NCI-H128 (cell line): ENCODE results near the gene CPED1.
"Not testable (repeated sequence)": the region's sequence is repeated elsewhere in the genome, so short reads cannot be mapped to it uniquely, and the experiment has no call there.

Source experiments
- DNase-seq: peaks from one replicate; lab custom pipeline; 2025; ENCODE audit not compliant: unreplicated experiment; lab: John Stamatoyannopoulos, UW

Gene CPED1

GRCh38 chr7:121083790-121084251 is 95.3 kb downstream of the CPED1 start:
- DNase-seq = no peak

DNA sequence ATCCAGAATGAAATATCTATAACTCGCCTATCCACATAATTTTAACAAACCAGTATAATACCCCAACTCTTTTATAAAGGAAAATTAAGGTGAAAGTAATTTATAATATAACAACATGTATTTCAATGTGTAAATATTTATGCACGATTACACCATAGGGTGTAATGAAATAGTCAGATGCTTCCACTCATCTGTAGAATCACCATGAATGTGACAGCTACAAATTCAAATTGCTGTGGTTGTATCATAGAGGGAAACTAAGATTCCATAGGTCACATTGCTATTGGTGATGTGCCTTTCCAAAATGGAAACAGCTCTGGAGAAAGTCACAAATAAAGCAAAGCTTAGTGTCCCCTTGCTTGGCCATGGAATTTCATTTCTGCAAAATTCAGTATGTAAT is 95.7 kb downstream of the CPED1 start:
- DNase-seq = no peak

GRCh38 chr7:121084748-121085336 is 96.3 kb downstream of the CPED1 start:
- no peak for DNase-seq

GRCh38 chr7:121085922-121086321 is 97.4 kb downstream of the CPED1 start:
- no peak for DNase-seq

GRCh38 chr7:121088870-121089269 is 100.4 kb downstream of the CPED1 start:
- no peak for DNase-seq

GRCh38 chr7:121094829-121095228 is 106.3 kb downstream of the CPED1 start:
- no peak for DNase-seq

GRCh38 chr7:121097577-121097976 is 109.1 kb downstream of the CPED1 start:
- DNase-seq = no peak

DNA sequence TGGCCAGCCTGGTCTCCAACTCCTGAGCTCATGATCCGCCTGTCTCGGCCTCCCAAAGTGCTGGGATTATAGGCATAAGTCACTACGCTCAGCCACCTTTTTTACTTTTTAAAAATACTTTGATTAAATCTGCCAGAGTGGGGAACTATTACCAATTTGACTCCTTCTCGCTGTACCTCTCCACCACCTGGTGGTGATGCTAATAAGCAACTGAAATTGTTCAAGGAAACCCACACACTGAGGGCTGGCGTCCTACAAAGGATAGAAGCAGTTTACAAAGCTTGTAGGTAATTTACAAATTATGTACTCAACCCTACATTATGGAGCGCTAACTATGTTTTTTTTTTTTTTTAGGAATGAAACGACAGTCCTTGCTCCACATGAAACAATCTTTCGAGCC is 111.1 kb downstream of the CPED1 start:
- no peak for DNase-seq

GRCh38 chr7:121101083-121101482 is 112.6 kb downstream of the CPED1 start:
- DNase-seq = no peak

DNA sequence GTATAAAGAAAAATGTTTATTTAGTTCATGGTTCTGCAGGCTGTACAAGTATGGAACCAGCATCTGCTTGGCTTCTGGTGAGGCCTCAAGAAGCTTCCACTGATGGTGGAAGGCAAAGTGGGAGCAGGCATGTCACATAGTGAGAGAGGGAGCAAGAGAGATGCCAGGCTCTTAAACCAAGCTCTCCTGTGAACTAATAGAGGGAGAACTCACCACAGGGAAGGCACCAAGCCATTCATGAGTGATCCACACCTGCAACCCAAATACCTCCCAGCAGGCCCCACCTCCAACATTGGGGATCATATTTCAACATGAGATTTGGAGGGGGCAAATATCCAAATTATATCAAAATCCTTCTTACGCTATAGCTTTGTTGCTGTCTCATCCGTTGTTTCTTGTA is 113.1 kb downstream of the CPED1 start:
- DNase-seq = no peak

GRCh38 chr7:121102619-121103018 is 114.1 kb downstream of the CPED1 start:
- no peak for DNase-seq

DNA sequence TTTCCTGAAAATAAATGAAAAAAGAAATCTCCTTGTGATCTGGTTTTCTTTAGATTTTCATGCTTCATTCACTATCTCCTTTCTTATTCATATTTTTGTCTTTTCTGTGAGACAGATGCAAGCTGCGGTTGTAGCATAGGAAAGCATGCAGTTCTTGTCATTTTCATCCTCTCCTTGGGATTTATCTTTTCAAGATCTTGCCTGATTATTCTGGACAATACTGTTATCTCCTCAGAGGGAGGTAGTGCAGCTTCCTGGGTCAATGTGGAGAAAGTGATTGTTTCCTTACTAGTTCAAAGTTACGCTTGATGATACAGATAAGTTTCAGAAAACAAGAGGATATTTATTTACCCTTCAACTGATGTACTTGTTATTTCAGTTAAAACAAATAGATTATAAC is 114.6 kb downstream of the CPED1 start:
- DNase-seq = no peak

- no peak for DNase-seq
Measured at GRCh38 chr7:121103579-121103978, 115.1 kb downstream of the CPED1 start.

GRCh38 chr7:121105262-121105661 is 116.8 kb downstream of the CPED1 start:
- no peak for DNase-seq

DNA sequence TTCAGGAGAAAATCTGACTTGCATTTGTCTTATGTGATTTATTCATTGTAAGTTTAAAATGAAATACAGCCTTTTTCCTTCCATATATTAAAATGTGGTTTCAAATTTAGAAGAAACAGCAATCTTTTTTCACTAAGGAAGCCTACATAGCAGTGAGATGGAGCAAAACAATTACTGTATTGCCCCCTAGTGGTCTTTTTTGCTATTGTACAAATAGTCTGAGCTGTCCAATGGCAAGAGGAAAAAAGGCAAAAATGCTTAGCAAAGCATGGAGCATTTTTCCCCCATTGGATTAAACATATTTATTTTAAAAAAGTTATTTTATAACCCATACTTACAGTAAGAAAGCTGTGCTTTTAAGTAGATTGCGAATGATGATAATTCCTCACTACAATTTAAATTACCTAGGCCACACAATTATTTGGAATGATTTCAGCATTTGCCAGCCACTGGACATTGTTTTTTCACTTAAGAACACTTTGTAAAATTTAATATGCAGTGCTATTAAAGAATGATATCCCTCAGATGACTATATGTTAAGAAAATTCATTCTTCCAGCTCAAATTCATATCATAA is 119.5 kb downstream of the CPED1 start:
- DNase-seq = peak; percentile 11

- DNase-seq = no peak
Measured at GRCh38 chr7:121109145-121109544, 120.6 kb downstream of the CPED1 start.

DNA sequence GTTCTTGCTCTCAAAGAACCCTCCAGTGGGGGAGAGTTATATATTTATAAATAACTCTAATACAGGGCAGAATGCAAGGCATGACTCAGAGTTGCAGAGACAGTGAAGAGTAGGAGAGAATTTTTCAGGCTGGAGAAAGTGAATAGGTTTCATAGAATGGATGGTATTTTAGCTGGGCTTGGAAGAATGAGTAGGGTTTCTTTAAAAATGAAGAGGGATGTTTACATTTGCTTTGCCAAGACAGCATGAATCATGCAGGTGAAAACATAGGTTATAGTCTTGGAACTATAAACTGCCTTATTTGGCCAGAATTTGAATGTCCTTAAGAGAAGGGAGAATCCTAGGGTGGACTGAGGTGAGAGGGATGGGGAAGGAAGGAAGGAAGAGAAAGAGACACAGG is 124.8 kb downstream of the CPED1 start:
- DNase-seq = no peak

GRCh38 chr7:121116396-121116795 is 127.9 kb downstream of the CPED1 start:
- no peak for DNase-seq

DNA sequence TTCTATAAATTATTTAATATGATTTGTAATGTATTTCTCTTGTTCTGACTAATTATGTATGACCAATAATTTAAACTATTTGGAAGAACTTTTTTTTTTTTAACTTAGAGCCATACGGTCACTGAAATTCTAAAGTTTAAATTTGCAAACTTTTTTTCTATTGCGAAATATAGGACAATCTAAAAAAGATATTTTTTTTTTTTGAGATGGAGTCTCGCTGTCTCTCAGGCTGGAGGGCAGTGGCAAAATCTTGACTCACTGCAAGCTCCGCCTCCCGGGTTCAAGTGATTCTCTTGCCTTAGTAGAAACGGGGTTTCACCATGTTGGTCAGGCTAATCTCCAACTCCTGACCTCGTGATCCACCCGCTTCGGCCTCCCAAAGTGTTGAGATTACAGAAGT is 130.5 kb downstream of the CPED1 start:
- DNase-seq = no peak

- no peak for DNase-seq
Measured at GRCh38 chr7:121123032-121123431, 134.5 kb downstream of the CPED1 start.

DNA sequence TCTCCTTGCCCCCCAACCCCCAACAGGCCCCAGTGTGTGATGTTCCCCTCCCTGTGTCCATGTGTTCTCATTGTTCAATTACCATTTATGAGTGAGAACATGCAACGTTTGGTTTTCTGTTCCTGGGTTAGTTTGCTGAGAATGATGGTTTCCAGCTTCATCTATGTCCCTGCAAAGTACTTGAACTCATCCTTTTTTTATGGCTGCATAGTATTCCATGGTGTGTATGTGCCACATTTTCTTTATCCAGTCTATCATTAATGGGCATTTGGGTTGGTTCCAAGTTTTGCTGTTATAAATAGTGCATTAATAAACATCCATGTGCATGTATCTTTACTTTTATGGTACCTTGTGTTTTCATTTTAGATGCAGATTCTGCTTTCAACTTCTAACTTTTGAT is 136.9 kb downstream of the CPED1 start:
- DNase-seq = not testable (repeated sequence)

- no peak for DNase-seq
Measured at GRCh38 chr7:121126201-121126600, 137.7 kb downstream of the CPED1 start.
